ENCODE results near the gene TNC. TPM values are rescaled to one million over a fixed set of nuclear protein-coding genes. Genes with fewer than 3 reads are reported as not detected.

Gene TNC
- total RNA-seq, 3 donors from 2014 or later (not counting 1 experiment from before 2014, with no cell fraction given): not detected

DNA sequence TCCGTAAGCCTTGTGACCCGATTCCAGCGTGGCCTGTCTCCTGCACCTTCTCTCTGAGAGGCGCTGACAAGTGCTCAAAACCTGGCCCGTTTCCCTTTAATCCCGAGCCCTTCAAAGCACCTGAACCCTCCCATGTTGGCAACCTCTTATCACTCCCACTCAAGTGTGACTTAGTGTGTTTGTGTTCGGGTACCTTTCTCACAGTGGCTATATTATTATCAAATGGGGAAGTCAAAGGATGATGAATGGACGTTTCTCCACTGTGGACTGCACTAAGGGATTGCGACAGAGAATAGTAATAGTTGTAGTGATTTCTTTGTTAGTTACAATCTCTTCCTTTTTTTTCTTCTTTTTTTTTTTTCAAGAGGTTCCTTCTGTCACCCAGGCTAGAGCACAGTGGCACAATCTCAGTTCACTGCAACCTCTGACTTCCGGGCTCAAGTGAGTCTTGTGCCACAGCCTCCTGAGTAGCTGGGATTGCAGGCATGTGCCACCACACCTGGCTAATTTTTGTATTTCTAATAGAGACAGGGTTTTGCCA lies 122.2 kb downstream of the TNC start:
- Mint-ChIP-seq H3K36me3 (no peaks in the 10 kb centered on the region), H3K4me1 (no peaks in the 10 kb centered on the region), H3K27me3 (ENCODE audit: low read depth in 2 of 2) (peaks cover 0 to 2% of the 10 kb centered on the region in 2 donors), H3K27ac (no peak overlapping the region), H3K4me3 (no peak overlapping the region), H3K9me3 (no peaks in the 10 kb centered on the region)
- ATAC-seq: peak in 1 of 3 donors; percentile 59
- no peak for DNase-seq
- TF ChIP-seq, protein P1, sequence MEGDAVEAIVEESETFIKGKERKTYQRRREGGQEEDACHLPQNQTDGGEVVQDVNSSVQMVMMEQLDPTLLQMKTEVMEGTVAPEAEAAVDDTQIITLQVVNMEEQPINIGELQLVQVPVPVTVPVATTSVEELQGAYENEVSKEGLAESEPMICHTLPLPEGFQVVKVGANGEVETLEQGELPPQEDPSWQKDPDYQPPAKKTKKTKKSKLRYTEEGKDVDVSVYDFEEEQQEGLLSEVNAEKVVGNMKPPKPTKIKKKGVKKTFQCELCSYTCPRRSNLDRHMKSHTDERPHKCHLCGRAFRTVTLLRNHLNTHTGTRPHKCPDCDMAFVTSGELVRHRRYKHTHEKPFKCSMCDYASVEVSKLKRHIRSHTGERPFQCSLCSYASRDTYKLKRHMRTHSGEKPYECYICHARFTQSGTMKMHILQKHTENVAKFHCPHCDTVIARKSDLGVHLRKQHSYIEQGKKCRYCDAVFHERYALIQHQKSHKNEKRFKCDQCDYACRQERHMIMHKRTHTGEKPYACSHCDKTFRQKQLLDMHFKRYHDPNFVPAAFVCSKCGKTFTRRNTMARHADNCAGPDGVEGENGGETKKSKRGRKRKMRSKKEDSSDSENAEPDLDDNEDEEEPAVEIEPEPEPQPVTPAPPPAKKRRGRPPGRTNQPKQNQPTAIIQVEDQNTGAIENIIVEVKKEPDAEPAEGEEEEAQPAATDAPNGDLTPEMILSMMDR (IDR thresholded peaks at IDR 0.05): no peak
- Histone ChIP-seq H3K4me1 (ENCODE audit: control insufficient read depth, insufficient read depth, low read length) (no peaks in the 10 kb centered on the region), H3K36me3 (ENCODE audit: control insufficient read depth, insufficient read depth, low read length) (no peaks in the 10 kb centered on the region), H3K9me3 (ENCODE audit: control insufficient read depth, insufficient read depth, low read length) (no peaks in the 10 kb centered on the region), H3K27me3 (ENCODE audit: control insufficient read depth, insufficient read depth, low read length) (no peaks in the 10 kb centered on the region), H3K4me3 (ENCODE audit: low read length) (no peak overlapping the region), H3K27ac (ENCODE audit: low read length) (no peak overlapping the region)
- 70% methylated on average over 10 of the region's 10 CpGs for WGBS (ENCODE audit: insufficient coverage)
- intact Hi-C loops (cut with micrococcal nuclease): no loop called here

- Mint-ChIP-seq H3K4me3 (no peak overlapping the region), H3K9me3 (no peaks in the 10 kb centered on the region), H3K4me1 (no peaks in the 10 kb centered on the region), H3K27ac (no peak overlapping the region), H3K27me3 (ENCODE audit: low read depth in 2 of 2) (peaks cover 0 to 2% of the 10 kb centered on the region in 2 donors), H3K36me3 (no peaks in the 10 kb centered on the region)
- H3K27ac ChIP-seq (ENCODE audit: low read length): no peak overlapping the region
- intact Hi-C loops (cut with micrococcal nuclease): no loop called here
- H3K27me3 ChIP-seq (ENCODE audit: control insufficient read depth, insufficient read depth, low read length): no peaks in the 10 kb centered on the region
- H3K4me3 ChIP-seq (ENCODE audit: low read length): no peak overlapping the region
- DNase-seq: no peak
- ATAC-seq: no peak
- H3K36me3 ChIP-seq (ENCODE audit: control insufficient read depth, insufficient read depth, low read length): no peaks in the 10 kb centered on the region
- no peaks in the 10 kb centered on the region for H3K4me1 ChIP-seq (ENCODE audit: control insufficient read depth, insufficient read depth, low read length)
- TF ChIP-seq, protein P1 (IDR thresholded peaks at IDR 0.05): no peak
- no peaks in the 10 kb centered on the region for H3K9me3 ChIP-seq (ENCODE audit: control insufficient read depth, insufficient read depth, low read length)
Observed at GRCh38 chr9:114994768-114995167, 123.2 kb downstream of the TNC start.

GRCh38 chr9:114991861-114992260 lies 126.1 kb downstream of the TNC start:
- no peak for ATAC-seq
- Mint-ChIP-seq H3K27me3 (ENCODE audit: low read depth in 2 of 2) (no peaks in the 10 kb centered on the region), H3K4me1 (no peaks in the 10 kb centered on the region), H3K4me3 (no peak overlapping the region), H3K27ac (no peak overlapping the region), H3K36me3 (no peaks in the 10 kb centered on the region), H3K9me3 (no peaks in the 10 kb centered on the region)
- Histone ChIP-seq H3K9me3 (ENCODE audit: control insufficient read depth, insufficient read depth, low read length) (no peaks in the 10 kb centered on the region), H3K36me3 (ENCODE audit: control insufficient read depth, insufficient read depth, low read length) (no peaks in the 10 kb centered on the region), H3K27me3 (ENCODE audit: control insufficient read depth, insufficient read depth, low read length) (no peaks in the 10 kb centered on the region), H3K4me1 (ENCODE audit: control insufficient read depth, insufficient read depth, low read length) (peaks cover 7% of the 10 kb centered on the region), H3K27ac (ENCODE audit: low read length) (no peak overlapping the region), H3K4me3 (ENCODE audit: low read length) (no peak overlapping the region)
- intact Hi-C loops (cut with micrococcal nuclease): no loop called here
- no peak for DNase-seq
- WGBS (ENCODE audit: insufficient coverage): 90% methylated on average over 6 of the region's 7 CpGs
- TF ChIP-seq, protein P1 (IDR thresholded peaks at IDR 0.05): no peak

- peaks cover 7% of the 10 kb centered on the region for H3K4me1 ChIP-seq (ENCODE audit: control insufficient read depth, insufficient read depth, low read length)
- H3K27me3 Mint-ChIP-seq (ENCODE audit: low read depth in 2 of 2): peaks cover 0 to 6% of the 10 kb centered on the region in 2 donors
- no peak overlapping the region for H3K4me3 ChIP-seq (ENCODE audit: low read length)
- no peaks in the 10 kb centered on the region for H3K36me3 ChIP-seq (ENCODE audit: control insufficient read depth, insufficient read depth, low read length)
- no peak overlapping the region for H3K4me3 Mint-ChIP-seq
- H3K27me3 ChIP-seq (ENCODE audit: control insufficient read depth, insufficient read depth, low read length): no peaks in the 10 kb centered on the region
- no peak overlapping the region for H3K27ac Mint-ChIP-seq
- ATAC-seq (no peak), DNase-seq (no peak)
- intact Hi-C loops (cut with micrococcal nuclease): no loop called here
- H3K27ac ChIP-seq (ENCODE audit: low read length): no peak overlapping the region
- no peaks in the 10 kb centered on the region for H3K9me3 ChIP-seq (ENCODE audit: control insufficient read depth, insufficient read depth, low read length)
- no peaks in the 10 kb centered on the region for H3K4me1 Mint-ChIP-seq
- TF ChIP-seq, protein P1 (IDR thresholded peaks at IDR 0.05): no peak
- no peaks in the 10 kb centered on the region for H3K9me3 Mint-ChIP-seq
- no peaks in the 10 kb centered on the region for H3K36me3 Mint-ChIP-seq
- WGBS (ENCODE audit: insufficient coverage): 85% methylated on average over 4 of the region's 6 CpGs
Observed at GRCh38 chr9:114990901-114991300, 127.1 kb downstream of the TNC start.
